OCI-LY1 (cell line): Measurements from ENCODE around the gene PARD3.

Source experiments
- CTCF ChIP-seq: fragments of 200-600 bp; sonication (generic), shearing (Covaris generic); IDR thresholded peaks from 2 replicates; pipeline ENCODE4 v1.5.1; 2017; ENCODE audit warnings: mild to moderate bottlenecking, antibody characterized with exemption, low read length, moderate library complexity, mixed read lengths
- EZH2 ChIP-seq: fragments of 200-600 bp; sonication (generic), shearing (Covaris generic); IDR thresholded peaks from 2 replicates; pipeline ENCODE4 v1.8.0; 2017; ENCODE audit warnings: borderline replicate concordance, mixed run types, mild to moderate bottlenecking, antibody characterized with exemption, low read length, moderate library complexity, mixed read lengths

GRCh38 chr10:34838366-34838900, 23.3 kb upstream of the PARD3 start:
- TF ChIP-seq CTCF (no peak), EZH2 (no peak)
